MCF 10A (cell line): ENCODE measurements around the gene SIGLEC11. TPM values are rescaled to one million over a fixed set of nuclear protein-coding genes. Genes with fewer than 3 reads are reported as not detected.

ENCODE experiments used
- BruUV-seq: library from RNA; stranded (reverse); fragments of 400-500 nt; replicated peaks from 2 replicates; lab custom pipeline; 2021; lab: Mats Ljungman, UMichigan
- CTCF ChIA-PET: fragments of 300-600 bp; sonication (Branson Sonifier 250); formaldehyde crosslinking; extraction: SDS; loops from one replicate; lab custom pipeline; 2021; ENCODE audit warnings: antibody characterized with exemption, inconsistent platforms; lab: Yijun Ruan, JAX
- POLR2A ChIA-PET: fragments of 300-600, 350-650 bp; sonication (Branson Sonifier 250); formaldehyde crosslinking; extraction: SDS; loops from one replicate; lab custom pipeline; 2020; ENCODE audit warnings: antibody characterized with exemption, inconsistent platforms; lab: Yijun Ruan, JAX
- DNase-seq: peaks from one replicate; pipeline ENCODE4 v3.0.0-alpha.2; 2018; ENCODE audit not compliant: unreplicated experiment
- H3K27ac Mint-ChIP-seq: one replicate; pipeline ENCODE4 v1.8.0; 2022; ENCODE audit warnings: mild to moderate bottlenecking, low read depth, mixed read lengths; ENCODE audit not compliant: unreplicated experiment
- H3K27me3 Mint-ChIP-seq: one replicate; pipeline ENCODE4 v1.8.0; 2022; ENCODE audit warnings: mixed read lengths; ENCODE audit not compliant: insufficient read depth, unreplicated experiment
- H3K36me3 Mint-ChIP-seq: one replicate; pipeline ENCODE4 v1.8.0; 2022; ENCODE audit warnings: mild to moderate bottlenecking, moderate library complexity, mixed read lengths; ENCODE audit not compliant: insufficient read depth, unreplicated experiment
- H3K4me1 Mint-ChIP-seq: one replicate; pipeline ENCODE4 v1.8.0; 2022; ENCODE audit warnings: mixed read lengths; ENCODE audit not compliant: insufficient read depth, unreplicated experiment
- H3K4me3 Mint-ChIP-seq: one replicate; pipeline ENCODE4 v1.8.0; 2022; ENCODE audit warnings: mild to moderate bottlenecking, moderate library complexity, mixed read lengths; ENCODE audit not compliant: unreplicated experiment
- H3K9me3 Mint-ChIP-seq: one replicate; pipeline ENCODE4 v1.8.0; 2022; ENCODE audit warnings: mixed read lengths; ENCODE audit not compliant: unreplicated experiment
- CTCF ChIP-seq: fragments of 200-600 bp; IDR thresholded peaks from one replicate; pipeline ENCODE4 v1.8.0; 2022; ENCODE audit warnings: antibody characterized with exemption, mild to moderate bottlenecking; ENCODE audit not compliant: unreplicated experiment
- intact Hi-C: fragments of 100-400 bp; cut with micrococcal nuclease; formaldehyde crosslinking; loops from 2 replicates; pipeline ENCODE4 v1.14.1; 2022
- total RNA-seq: library from RNA; stranded (reverse); gene quantifications from 2 replicates; pipeline ENCODE4 v1.2.3, GENCODE V29; 2022

The SIGLEC11 gene
- total RNA-seq, 1 experiment from 2014 or later = not detected

- intact Hi-C loops = no loop called here
- ChIA-PET POLR2A (no interaction called here), CTCF (interaction anchor here (0.6 kb wide), 1 partner anchor 11 kb away, joined by 3 read pairs; no protein-coding TSS in a partner anchor)
- H3K4me3 Mint-ChIP-seq = no peak overlapping the region
- H3K9me3 Mint-ChIP-seq = no peaks in the 10 kb centered on the region
- no peak overlapping the region for H3K27ac Mint-ChIP-seq
- TF ChIP-seq CTCF = no peak
- H3K27me3 Mint-ChIP-seq = no peaks in the 10 kb centered on the region
- H3K36me3 Mint-ChIP-seq = peaks cover 57% of the 10 kb centered on the region
- BruUV-seq = no TSS peak
- H3K4me1 Mint-ChIP-seq = peaks cover 9% of the 10 kb centered on the region
- no peak for DNase-seq
Observed at GRCh38 chr19:49913720-49914119, 47.3 kb downstream of the SIGLEC11 start.

GRCh38 chr19:49912965-49913685, 47.8 kb downstream of the SIGLEC11 start:
- CTCF ChIA-PET = interaction anchor here (0.6 kb wide), 1 partner anchor 11 kb away, joined by 3 read pairs; no protein-coding TSS in a partner anchor
- no peak for DNase-seq
- no peak for TF ChIP-seq CTCF

GRCh38 chr19:49911381-49912145, 49.4 kb downstream of the SIGLEC11 start:
- ChIA-PET CTCF (interaction anchor here (1.0 kb wide), 1 partner anchor 9 kb away, joined by 3 read pairs; no protein-coding TSS in a partner anchor), POLR2A (no interaction called here)
- BruUV-seq = no TSS peak
- Mint-ChIP-seq H3K27ac (peak overlapping the region; percentile 61), H3K4me3 (no peak overlapping the region), H3K27me3 (no peaks in the 10 kb centered on the region), H3K4me1 (peaks cover 9% of the 10 kb centered on the region), H3K9me3 (no peaks in the 10 kb centered on the region), H3K36me3 (peaks cover 60% of the 10 kb centered on the region)
- DNase-seq = no peak
- TF ChIP-seq CTCF = no peak
- intact Hi-C loops = no loop called here

More at GRCh38 chr19:49912965-49913685, 47.8 kb downstream of the SIGLEC11 start:
- no TSS peak for BruUV-seq
- Mint-ChIP-seq H3K27ac (no peak overlapping the region), H3K4me3 (no peak overlapping the region), H3K4me1 (peaks cover 9% of the 10 kb centered on the region), H3K36me3 (peaks cover 58% of the 10 kb centered on the region), H3K9me3 (no peaks in the 10 kb centered on the region), H3K27me3 (no peaks in the 10 kb centered on the region)
- intact Hi-C loops = no loop called here
- POLR2A ChIA-PET = no interaction called here

- CTCF ChIA-PET = no interaction called here
- peaks cover 49% of the 10 kb centered on the region for H3K36me3 Mint-ChIP-seq
Observed at GRCh38 chr19:49910179-49910578, 50.8 kb downstream of the SIGLEC11 start.

More at GRCh38 chr19:49910179-49910578, 50.8 kb downstream of the SIGLEC11 start:
- intact Hi-C loops = no loop called here
- DNase-seq = no peak
- POLR2A ChIA-PET = no interaction called here
- BruUV-seq = no TSS peak
- no peak for TF ChIP-seq CTCF
- Mint-ChIP-seq H3K27me3 (no peaks in the 10 kb centered on the region), H3K4me3 (no peak overlapping the region), H3K4me1 (peaks cover 9% of the 10 kb centered on the region), H3K9me3 (no peaks in the 10 kb centered on the region), H3K27ac (no peak overlapping the region)
